CD8-positive, alpha-beta memory T cell (primary cell): ENCODE results near the gene POC1B. TPM values are rescaled to one million over a fixed set of nuclear protein-coding genes. Genes with fewer than 3 reads are reported as not detected.

Experiments used
- CTCF ChIA-PET: fragments of 350-600 bp; sonication (Branson Sonifier 250); formaldehyde crosslinking; loops from one replicate; lab custom pipeline; 2021; ENCODE audit warnings: antibody characterized with exemption; lab: Charles Lee
- POLR2A ChIA-PET: fragments of 350-600 bp; sonication (Branson Sonifier 250); formaldehyde crosslinking; loops from one replicate; lab custom pipeline; 2021; ENCODE audit warnings: antibody characterized with exemption; lab: Charles Lee
- DNase-seq, 5 donors: peaks; one replicate each; pipeline versions ENCODE4 v3.0.0 to v3.0.0-alpha.2; 2020 to 2022; ENCODE audit warnings: mixed read lengths in 1 of 5
- H3K27ac ChIP-seq: one replicate; pipeline ENCODE4 v1.7.0; 2013; ENCODE audit warnings: low read depth, mild to moderate bottlenecking, low read length, moderate library complexity
- H3K27me3 ChIP-seq: 2 replicates; pipeline ENCODE4 v1.7.0; 2013; ENCODE audit warnings: low read length, mild to moderate bottlenecking; ENCODE audit not compliant: insufficient read depth, poor library complexity, severe bottlenecking
- H3K36me3 ChIP-seq: 2 replicates; pipeline ENCODE4 v1.7.0; 2013; ENCODE audit warnings: mild to moderate bottlenecking, low read length, moderate library complexity; ENCODE audit not compliant: insufficient read depth
- H3K4me1 ChIP-seq: 2 replicates; pipeline ENCODE4 v1.7.0; 2013; ENCODE audit warnings: mild to moderate bottlenecking, low read length, moderate library complexity; ENCODE audit not compliant: insufficient read depth
- H3K4me3 ChIP-seq: 2 replicates; pipeline ENCODE4 v1.7.0; 2013; ENCODE audit warnings: mild to moderate bottlenecking, low read length
- H3K9me3 ChIP-seq: 2 replicates; pipeline ENCODE4 v1.7.0; 2013; ENCODE audit warnings: mild to moderate bottlenecking, low read length
- H3K27ac Mint-ChIP-seq, 8 donors: one replicate each; pipeline ENCODE4 v1.8.0; 2020 to 2021; ENCODE audit warnings: mixed read lengths in 8 of 8, mild to moderate bottlenecking in 6 of 8, inconsistent platforms in 3 of 8, moderate library complexity in 3 of 8
- H3K27me3 Mint-ChIP-seq, 2 donors: one replicate each; pipeline ENCODE4 v1.8.0; 2020 to 2021; ENCODE audit warnings: mixed read lengths in 2 of 2, mild to moderate bottlenecking in 1 of 2, moderate library complexity in 1 of 2
- H3K36me3 Mint-ChIP-seq, 3 donors: one replicate each; pipeline ENCODE4 v1.8.0; 2020 to 2021; ENCODE audit warnings: mixed read lengths in 3 of 3, inconsistent platforms in 1 of 3, mild to moderate bottlenecking in 1 of 3
- H3K4me1 Mint-ChIP-seq, 3 donors: one replicate each; pipeline ENCODE4 v1.8.0; 2020 to 2021; ENCODE audit warnings: mixed read lengths in 3 of 3, inconsistent platforms in 1 of 3, mild to moderate bottlenecking in 1 of 3
- H3K4me3 Mint-ChIP-seq, 7 donors: one replicate each; pipeline ENCODE4 v1.8.0; 2020 to 2021; ENCODE audit warnings: mixed read lengths in 7 of 7, mild to moderate bottlenecking in 6 of 7, moderate library complexity in 4 of 7, inconsistent platforms in 2 of 7
- H3K9me3 Mint-ChIP-seq, 5 donors: one replicate each; pipeline ENCODE4 v1.8.0; 2020 to 2022; ENCODE audit warnings: mixed read lengths in 5 of 5, mild to moderate bottlenecking in 3 of 5, moderate library complexity in 2 of 5, inconsistent platforms in 1 of 5
- polyA plus RNA-seq: library from polyadenylated mRNA; unstranded; fragments of 300-500 nt; fragmentation: Illumina TruSeq; gene quantifications from one replicate; pipeline ENCODE4 v1.2.3, GENCODE V29; 2021
- total RNA-seq, 2 experiments: library from RNA; stranded (reverse); gene quantifications; one replicate each; pipeline ENCODE4 v1.2.3, GENCODE V29; 2021

Gene POC1B
- total and polyA plus RNA-seq, 3 experiments from 2014 or later, result 21.8 to 38.9 (median 22.6) TPM

GRCh38 chr12:89392391-89392790, 133.5 kb downstream of the POC1B start:
- Histone ChIP-seq H3K4me1 (peaks cover 14% of the 10 kb centered on the region), H3K4me3 (no peak overlapping the region), H3K9me3 (no peaks in the 10 kb centered on the region), H3K27ac (no peak overlapping the region), H3K36me3 (no peaks in the 10 kb centered on the region), H3K27me3 (no peaks in the 10 kb centered on the region)
- ChIA-PET CTCF (no interaction called here), POLR2A (no interaction called here)
- H3K4me3 Mint-ChIP-seq, result no peak overlapping the region
- H3K9me3 Mint-ChIP-seq, result no peaks in the 10 kb centered on the region
- H3K4me1 Mint-ChIP-seq, result peaks cover 8 to 21% (median 17%) of the 10 kb centered on the region in 3 donors
- no peaks in the 10 kb centered on the region for H3K27me3 Mint-ChIP-seq
- no peak overlapping the region for H3K27ac Mint-ChIP-seq
- no peak for DNase-seq
- peaks cover 0 to 6% (median 0%) of the 10 kb centered on the region in 3 donors for H3K36me3 Mint-ChIP-seq

GRCh38 chr12:89391726-89392336, 134.0 kb downstream of the POC1B start:
- no peaks in the 10 kb centered on the region for H3K9me3 Mint-ChIP-seq
- H3K4me3 ChIP-seq, result no peak overlapping the region
- H3K4me3 Mint-ChIP-seq, result no peak overlapping the region
- H3K27ac ChIP-seq, result no peak overlapping the region
- POLR2A ChIA-PET, result no interaction called here
- H3K9me3 ChIP-seq, result no peaks in the 10 kb centered on the region
- CTCF ChIA-PET, result no interaction called here
- H3K4me1 Mint-ChIP-seq, result peaks cover 4 to 16% (median 13%) of the 10 kb centered on the region in 3 donors
- no peaks in the 10 kb centered on the region for H3K36me3 ChIP-seq
- peaks cover 11% of the 10 kb centered on the region for H3K4me1 ChIP-seq
- H3K27ac Mint-ChIP-seq, result no peak overlapping the region
- H3K36me3 Mint-ChIP-seq, result peaks cover 0 to 6% (median 0%) of the 10 kb centered on the region in 3 donors
- no peak for DNase-seq
- H3K27me3 Mint-ChIP-seq, result no peaks in the 10 kb centered on the region
- no peaks in the 10 kb centered on the region for H3K27me3 ChIP-seq

GRCh38 chr12:89390802-89391673, 134.8 kb downstream of the POC1B start:
- Mint-ChIP-seq H3K4me1 (peaks cover 2 to 13% (median 11%) of the 10 kb centered on the region in 3 donors), H3K9me3 (no peaks in the 10 kb centered on the region), H3K27me3 (no peaks in the 10 kb centered on the region), H3K27ac (no peak overlapping the region), H3K36me3 (peaks cover 0 to 6% (median 0%) of the 10 kb centered on the region in 3 donors), H3K4me3 (no peak overlapping the region)
- H3K4me1 ChIP-seq, result peaks cover 11% of the 10 kb centered on the region
- no peak for DNase-seq
- H3K4me3 ChIP-seq, result no peak overlapping the region
- no peaks in the 10 kb centered on the region for H3K27me3 ChIP-seq
- H3K36me3 ChIP-seq, result no peaks in the 10 kb centered on the region
- CTCF ChIA-PET, result no interaction called here
- H3K9me3 ChIP-seq, result no peaks in the 10 kb centered on the region
- POLR2A ChIA-PET, result no interaction called here
- H3K27ac ChIP-seq, result peak overlapping the region; percentile 20

GRCh38 chr12:89389755-89390661, 135.8 kb downstream of the POC1B start:
- no peaks in the 10 kb centered on the region for H3K9me3 ChIP-seq
- Mint-ChIP-seq H3K36me3 (peaks cover 0 to 3% (median 0%) of the 10 kb centered on the region in 3 donors), H3K27me3 (no peaks in the 10 kb centered on the region), H3K9me3 (no peaks in the 10 kb centered on the region), H3K4me3 (no peak overlapping the region), H3K4me1 (peaks cover 2 to 13% (median 11%) of the 10 kb centered on the region in 3 donors), H3K27ac (no peak overlapping the region)
- H3K27me3 ChIP-seq, result no peaks in the 10 kb centered on the region
- ChIA-PET POLR2A (no interaction called here), CTCF (no interaction called here)
- no peak overlapping the region for H3K4me3 ChIP-seq
- no peak for DNase-seq
- no peaks in the 10 kb centered on the region for H3K36me3 ChIP-seq
- H3K27ac ChIP-seq, result no peak overlapping the region
- peaks cover 11% of the 10 kb centered on the region for H3K4me1 ChIP-seq

- POLR2A ChIA-PET, result no interaction called here
- H3K27me3 Mint-ChIP-seq, result peaks cover 0 to 2% of the 10 kb centered on the region in 2 donors
- H3K27ac Mint-ChIP-seq, result no peak overlapping the region
- H3K27me3 ChIP-seq, result no peaks in the 10 kb centered on the region
- no peaks in the 10 kb centered on the region for H3K9me3 Mint-ChIP-seq
- peaks cover 0 to 2% (median 0%) of the 10 kb centered on the region in 3 donors for H3K36me3 Mint-ChIP-seq
- H3K27ac ChIP-seq, result no peak overlapping the region
- peaks cover 11% of the 10 kb centered on the region for H3K4me1 ChIP-seq
- no peak overlapping the region for H3K4me3 ChIP-seq
- DNase-seq, result no peak
- no peaks in the 10 kb centered on the region for H3K9me3 ChIP-seq
- no peak overlapping the region for H3K4me3 Mint-ChIP-seq
- CTCF ChIA-PET, result interaction anchor here (1.3 kb wide), 1 partner anchor 138 kb away, joined by 3 read pairs; the partner anchor contains the start of gene GALNT4
- no peaks in the 10 kb centered on the region for H3K36me3 ChIP-seq
- H3K4me1 Mint-ChIP-seq, result peaks cover 2 to 23% (median 11%) of the 10 kb centered on the region in 3 donors
These were observed 139.7 kb downstream of the POC1B start for GRCh38 chr12:89386138-89386537.

- Histone ChIP-seq H3K4me3 (no peak overlapping the region), H3K9me3 (no peaks in the 10 kb centered on the region), H3K36me3 (no peaks in the 10 kb centered on the region), H3K27ac (no peak overlapping the region), H3K27me3 (no peaks in the 10 kb centered on the region), H3K4me1 (peaks cover 2% of the 10 kb centered on the region)
- Mint-ChIP-seq H3K4me3 (no peak overlapping the region), H3K27ac (no peak overlapping the region), H3K27me3 (peaks cover 0 to 2% of the 10 kb centered on the region in 2 donors), H3K36me3 (peaks cover 0 to 2% (median 0%) of the 10 kb centered on the region in 3 donors), H3K9me3 (no peaks in the 10 kb centered on the region), H3K4me1 (peaks cover 0 to 12% (median 1%) of the 10 kb centered on the region in 3 donors)
- ChIA-PET POLR2A (no interaction called here), CTCF (no interaction called here)
- no peak for DNase-seq
These were observed 141.0 kb downstream of the POC1B start for GRCh38 chr12:89384807-89385206.

GRCh38 chr12:89384050-89384758, 141.6 kb downstream of the POC1B start:
- no peak for DNase-seq
- no peaks in the 10 kb centered on the region for H3K27me3 ChIP-seq
- no peak overlapping the region for H3K4me3 Mint-ChIP-seq
- no peaks in the 10 kb centered on the region for H3K9me3 ChIP-seq
- H3K4me1 Mint-ChIP-seq, result peaks cover 0 to 10% (median 0%) of the 10 kb centered on the region in 3 donors
- no peaks in the 10 kb centered on the region for H3K4me1 ChIP-seq
- no peaks in the 10 kb centered on the region for H3K9me3 Mint-ChIP-seq
- H3K36me3 ChIP-seq, result no peaks in the 10 kb centered on the region
- POLR2A ChIA-PET, result no interaction called here
- H3K4me3 ChIP-seq, result no peak overlapping the region
- H3K27ac Mint-ChIP-seq, result no peak overlapping the region
- no peak overlapping the region for H3K27ac ChIP-seq
- CTCF ChIA-PET, result no interaction called here
- H3K27me3 Mint-ChIP-seq, result peaks cover 0 to 2% of the 10 kb centered on the region in 2 donors
- H3K36me3 Mint-ChIP-seq, result peaks cover 0 to 2% (median 0%) of the 10 kb centered on the region in 3 donors
